HEK293 (cell line): Measurements from ENCODE around the gene NECTIN1.

Experiments used
- CTCF ChIP-seq: fragments of 450-650 bp; formaldehyde crosslinking; IDR thresholded peaks from 2 replicates; pipeline ENCODE4 v1.5.1; 2016; ENCODE audit warnings: missing biosample characterization, missing genetic modification characterization
- GLI4 ChIP-seq: fragments of 450-650 bp; formaldehyde crosslinking; IDR thresholded peaks from 2 replicates; pipeline ENCODE4 v1.5.1; 2016; ENCODE audit warnings: missing biosample characterization, missing genetic modification characterization
- GLIS2 ChIP-seq: fragments of 450-650 bp; formaldehyde crosslinking; IDR thresholded peaks from 2 replicates; pipeline ENCODE4 v1.5.1; 2016; ENCODE audit warnings: missing biosample characterization, missing genetic modification characterization
- REST ChIP-seq: fragments of 450-650 bp; formaldehyde crosslinking; IDR thresholded peaks from 2 replicates; pipeline ENCODE4 v1.5.1; 2016; ENCODE audit warnings: missing biosample characterization, missing genetic modification characterization
- YY1 ChIP-seq: fragments of 450-650 bp; formaldehyde crosslinking; IDR thresholded peaks from 2 replicates; pipeline ENCODE4 v1.5.1; 2018; ENCODE audit warnings: missing biosample characterization, missing genetic modification characterization
- ZBTB1 ChIP-seq: fragments of 450-650 bp; formaldehyde crosslinking; IDR thresholded peaks from 2 replicates; pipeline ENCODE4 v1.5.1; 2016; ENCODE audit warnings: missing biosample characterization, missing genetic modification characterization
- ZFHX2 ChIP-seq: fragments of 450-650 bp; formaldehyde crosslinking; conservative IDR thresholded peaks from 2 replicates; pipeline ENCODE4 v1.5.1; 2016; ENCODE audit warnings: missing biosample characterization, missing genetic modification characterization
- ZFP37 ChIP-seq: fragments of 450-650 bp; formaldehyde crosslinking; IDR thresholded peaks from 2 replicates; pipeline ENCODE4 v1.5.1; 2016; ENCODE audit warnings: missing biosample characterization, missing genetic modification characterization
- ZFP41 ChIP-seq: fragments of 450-650 bp; formaldehyde crosslinking; IDR thresholded peaks from 2 replicates; pipeline ENCODE4 v1.5.1; 2016; ENCODE audit warnings: missing biosample characterization, missing genetic modification characterization, borderline replicate concordance
- ZNF37A ChIP-seq: fragments of 450-650 bp; IDR thresholded peaks from 2 replicates; pipeline ENCODE4 v1.5.1; 2018; ENCODE audit warnings: missing biosample characterization, missing genetic modification characterization
- ZNF610 ChIP-seq: fragments of 450-650 bp; formaldehyde crosslinking; IDR thresholded peaks from 2 replicates; pipeline ENCODE4 v1.5.1; 2016; ENCODE audit warnings: missing biosample characterization, missing genetic modification characterization, borderline replicate concordance
- ZNF776 ChIP-seq: fragments of 450-650 bp; formaldehyde crosslinking; IDR thresholded peaks from 2 replicates; pipeline ENCODE4 v1.5.0; 2017; ENCODE audit warnings: missing biosample characterization, missing genetic modification characterization, borderline replicate concordance
- ZSCAN23 ChIP-seq: fragments of 450-650 bp; formaldehyde crosslinking; IDR thresholded peaks from 2 replicates; pipeline ENCODE4 v1.5.1; 2016; ENCODE audit warnings: missing biosample characterization, missing genetic modification characterization

GRCh38 chr11:119643876-119644225 is 85.1 kb downstream of the NECTIN1 start:
- no peak for TF ChIP-seq GLIS2 (tag by site-specific recombination)
- no peak for TF ChIP-seq CTCF (tag by site-specific recombination)
- no peak for TF ChIP-seq ZNF776
- no peak for TF ChIP-seq ZSCAN23 (tag by site-specific recombination)
- TF ChIP-seq ZNF37A (tag by site-specific recombination): no peak
- no peak for TF ChIP-seq ZBTB1 (tag by site-specific recombination)
- TF ChIP-seq YY1: no peak
- no peak for TF ChIP-seq ZNF610 (tag by site-specific recombination)
- TF ChIP-seq ZFP37 (tag by site-specific recombination): no peak
- no peak for TF ChIP-seq REST (tag by site-specific recombination)
- TF ChIP-seq ZFP41: no peak
- no peak for TF ChIP-seq GLI4 (tag by site-specific recombination)
- no peak for TF ChIP-seq ZFHX2
